RWPE1 (cell line): ENCODE measurements around the gene HSF5.

ENCODE experiments used
- CTCF ChIA-PET: fragments of 350-600 bp; sonication (Branson Sonifier 250); formaldehyde crosslinking; extraction: SDS; loops from one replicate; lab custom pipeline; 2021; lab: Yijun Ruan, JAX
- POLR2A ChIA-PET: fragments of 400-600 bp; formaldehyde crosslinking; extraction: SDS; loops from one replicate; lab custom pipeline; 2020; ENCODE audit warnings: antibody characterized with exemption; ENCODE audit not compliant: low non-redundant PET; lab: Yijun Ruan, JAX
- DNase-seq: peaks from one replicate; pipeline ENCODE4 v3.0.0; 2012; ENCODE audit warnings: low spot score
- H3K27ac ChIP-seq: fragments of 450-650 bp; 2 replicates; pipeline ENCODE4 v1.5.1; 2017
- TF ChIP-seq, protein P1 (sequence below): fragments of 450-650 bp; conservative IDR thresholded peaks from 2 replicates; pipeline ENCODE4 v1.5.1; 2017; ENCODE audit warnings: low read depth, mild to moderate bottlenecking

HSF5 gene

DNA sequence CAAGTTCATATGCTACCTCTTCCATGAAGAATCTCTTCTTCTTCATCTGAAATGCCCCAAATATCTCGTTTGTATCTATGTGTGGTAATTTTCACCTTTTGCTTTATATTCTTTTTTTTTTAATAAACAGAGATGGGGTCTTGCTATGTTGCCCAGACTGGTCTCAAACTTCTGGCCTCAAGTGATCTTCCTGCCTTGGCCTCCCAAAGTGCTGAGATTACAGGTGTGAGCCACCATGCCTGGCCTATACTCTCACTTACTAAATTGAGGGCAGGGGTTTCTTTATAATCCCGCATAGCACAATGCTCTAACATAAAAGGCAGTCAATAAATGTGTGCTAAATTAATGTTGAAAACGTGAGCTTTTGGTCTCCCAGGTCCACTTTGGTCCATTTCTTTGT, 101.5 kb downstream of the HSF5 start:
- no peak overlapping the region for H3K27ac ChIP-seq
- TF ChIP-seq, protein P1, sequence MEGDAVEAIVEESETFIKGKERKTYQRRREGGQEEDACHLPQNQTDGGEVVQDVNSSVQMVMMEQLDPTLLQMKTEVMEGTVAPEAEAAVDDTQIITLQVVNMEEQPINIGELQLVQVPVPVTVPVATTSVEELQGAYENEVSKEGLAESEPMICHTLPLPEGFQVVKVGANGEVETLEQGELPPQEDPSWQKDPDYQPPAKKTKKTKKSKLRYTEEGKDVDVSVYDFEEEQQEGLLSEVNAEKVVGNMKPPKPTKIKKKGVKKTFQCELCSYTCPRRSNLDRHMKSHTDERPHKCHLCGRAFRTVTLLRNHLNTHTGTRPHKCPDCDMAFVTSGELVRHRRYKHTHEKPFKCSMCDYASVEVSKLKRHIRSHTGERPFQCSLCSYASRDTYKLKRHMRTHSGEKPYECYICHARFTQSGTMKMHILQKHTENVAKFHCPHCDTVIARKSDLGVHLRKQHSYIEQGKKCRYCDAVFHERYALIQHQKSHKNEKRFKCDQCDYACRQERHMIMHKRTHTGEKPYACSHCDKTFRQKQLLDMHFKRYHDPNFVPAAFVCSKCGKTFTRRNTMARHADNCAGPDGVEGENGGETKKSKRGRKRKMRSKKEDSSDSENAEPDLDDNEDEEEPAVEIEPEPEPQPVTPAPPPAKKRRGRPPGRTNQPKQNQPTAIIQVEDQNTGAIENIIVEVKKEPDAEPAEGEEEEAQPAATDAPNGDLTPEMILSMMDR, result no peak
- DNase-seq, result no peak
- POLR2A ChIA-PET, result no interaction called here
- CTCF ChIA-PET, result no interaction called here

DNA sequence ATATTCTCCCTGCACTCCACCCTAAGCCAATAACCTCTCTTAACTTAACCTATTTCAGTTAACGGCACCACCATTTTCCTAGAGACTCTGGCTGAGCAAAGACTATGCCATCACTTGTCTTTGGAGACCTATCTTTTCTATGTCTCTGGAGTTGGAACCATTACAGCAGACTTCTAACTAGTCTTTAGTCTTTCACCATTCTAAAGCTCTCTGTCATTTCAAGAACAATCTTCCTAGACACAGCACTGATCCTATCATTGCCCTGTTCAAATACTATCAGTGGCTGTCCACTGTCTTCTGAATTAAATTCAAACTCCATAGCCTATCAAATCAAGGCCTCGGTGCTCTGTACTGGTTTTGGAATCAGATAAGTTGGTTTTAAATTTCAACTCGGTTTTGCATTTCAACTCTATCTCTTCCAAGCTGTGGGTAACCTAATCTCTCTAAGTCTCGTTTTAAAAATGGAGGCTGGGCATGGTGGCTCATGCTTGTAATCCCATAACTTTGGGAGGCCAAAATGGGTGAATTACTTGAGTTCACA, 102.8 kb downstream of the HSF5 start:
- H3K27ac ChIP-seq, result no peak overlapping the region
- ChIA-PET POLR2A (no interaction called here), CTCF (no interaction called here)
- TF ChIP-seq, protein P1, result no peak
- no peak for DNase-seq

DNA sequence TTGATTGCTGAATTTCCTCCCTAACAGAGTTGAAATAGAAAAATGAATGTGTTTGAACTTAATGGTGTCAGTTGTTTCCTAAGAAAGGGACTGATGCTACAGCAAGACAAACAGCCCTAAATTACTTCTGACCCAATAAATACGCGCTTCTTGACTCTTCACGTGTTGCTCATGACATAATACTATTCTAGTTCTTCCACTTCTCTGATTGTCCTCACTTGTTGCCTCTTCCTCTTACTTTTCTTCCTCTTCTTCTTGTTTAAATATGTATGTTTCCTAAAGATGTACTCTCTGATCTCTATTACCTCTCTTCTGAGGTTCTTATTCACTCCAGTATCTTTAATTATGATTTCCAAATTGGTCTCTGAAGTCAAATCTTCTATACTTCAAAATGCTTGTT, 103.3 kb downstream of the HSF5 start:
- no peak overlapping the region for H3K27ac ChIP-seq
- ChIA-PET CTCF (no interaction called here), POLR2A (no interaction called here)
- TF ChIP-seq, protein P1, result no peak
- no peak for DNase-seq

DNA sequence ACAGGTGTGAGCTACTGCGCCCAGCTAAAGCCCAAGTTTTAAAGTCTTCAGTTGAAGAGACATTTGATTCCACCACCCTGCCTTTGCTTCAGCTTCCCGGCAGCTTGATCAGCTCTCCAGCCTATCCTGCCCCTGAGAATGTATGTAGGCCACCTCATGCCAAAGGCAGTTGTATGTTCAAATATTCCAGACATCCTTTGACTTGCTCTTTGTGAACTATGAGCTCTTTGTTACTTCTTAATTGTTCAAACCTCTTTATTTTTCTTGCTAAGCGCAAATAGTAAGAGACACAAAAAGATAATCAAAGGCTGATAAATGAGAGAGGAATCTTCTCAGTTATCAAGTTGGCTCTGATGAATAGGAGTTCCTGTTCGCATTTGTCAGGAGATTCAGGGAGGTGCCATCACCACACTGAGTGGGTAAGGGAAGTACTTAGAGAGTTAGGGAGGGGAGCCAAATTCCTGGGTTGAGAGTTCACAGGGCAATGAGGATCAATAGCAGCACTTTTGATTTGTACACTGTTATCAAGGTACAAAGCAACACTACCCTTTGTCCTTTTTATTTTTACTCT, 104.2 kb downstream of the HSF5 start:
- POLR2A ChIA-PET, result no interaction called here
- TF ChIP-seq, protein P1, result no peak
- CTCF ChIA-PET, result interaction anchor here (0.6 kb wide), 1 partner anchor 12 kb away, joined by 4 read pairs; no protein-coding TSS in a partner anchor
- H3K27ac ChIP-seq, result no peak overlapping the region
- DNase-seq, result no peak

DNA sequence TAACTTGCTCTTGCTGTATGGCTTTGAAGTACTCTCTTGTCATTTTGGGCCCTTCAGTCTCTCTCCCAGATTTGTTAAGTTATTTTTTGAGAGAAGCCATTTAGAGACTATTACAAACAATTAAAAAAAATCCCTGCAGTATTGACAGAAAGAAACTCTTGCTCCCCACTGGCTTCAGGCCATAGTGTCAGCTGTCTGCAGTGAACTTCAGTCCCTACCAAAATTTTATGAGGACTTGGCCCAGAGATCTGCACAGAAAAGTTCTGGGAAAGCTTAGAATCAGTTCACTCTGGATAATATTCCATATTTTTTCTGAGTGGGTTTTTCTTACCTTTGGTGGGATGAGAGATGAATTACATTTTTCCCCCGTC, 105.4 kb downstream of the HSF5 start:
- H3K27ac ChIP-seq, result no peak overlapping the region
- TF ChIP-seq, protein P1, result no peak
- ChIA-PET POLR2A (no interaction called here), CTCF (interaction anchor here (0.6 to 0.7 kb wide), 2 partner anchors 9 to 688 kb away, joined by 3 to 5 read pairs; no protein-coding TSS in a partner anchor)
- no peak for DNase-seq

DNA sequence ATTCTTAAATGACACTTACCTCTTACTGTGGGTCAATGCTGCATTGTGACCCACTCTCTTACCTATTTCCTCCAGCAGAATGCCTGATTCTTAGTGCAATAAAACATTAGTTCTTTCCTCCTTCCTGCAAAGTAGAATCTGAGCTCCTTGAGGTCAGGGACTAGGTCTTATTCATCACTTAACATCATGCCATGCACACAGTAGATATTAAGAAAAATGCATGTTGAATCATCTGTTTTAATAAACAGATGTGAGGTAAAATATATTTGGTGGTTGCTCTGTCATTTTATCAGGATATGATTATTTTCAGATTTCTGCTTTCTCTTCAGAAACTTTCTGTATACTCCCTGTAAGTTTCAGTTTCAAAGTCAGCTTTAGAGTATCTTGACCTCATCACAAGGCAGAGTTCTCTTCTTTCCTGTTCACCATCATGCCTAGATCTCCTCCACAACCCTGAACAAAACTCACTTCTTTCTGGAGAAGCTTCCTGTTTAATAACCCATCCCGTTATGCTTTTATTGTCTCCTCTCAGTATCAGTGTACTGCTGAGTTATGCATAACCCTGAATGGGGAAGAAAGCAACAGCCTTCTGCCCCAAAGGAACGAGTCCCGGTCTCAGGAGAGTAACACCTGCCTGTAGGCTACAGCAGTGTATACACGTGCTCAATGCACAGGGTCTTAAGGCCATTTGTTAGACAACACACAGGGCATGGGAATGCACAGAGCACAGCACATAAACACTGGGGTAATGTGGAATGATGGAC, 105.9 kb downstream of the HSF5 start:
- ChIA-PET POLR2A (no interaction called here), CTCF (no interaction called here)
- DNase-seq, result no peak
- H3K27ac ChIP-seq, result no peak overlapping the region
- TF ChIP-seq, protein P1, result no peak
